GM10266 (cell line): ENCODE measurements around the gene TDRD10.

ENCODE experiments used
- DNase-seq: peaks from one replicate; pipeline ENCODE4 v3.0.0; 2012; ENCODE audit errors: extremely low spot score
- TF ChIP-seq, protein P1 (sequence below): IDR thresholded peaks from 2 replicates; pipeline ENCODE4 v1.5.1; 2012; ENCODE audit warnings: mild to moderate bottlenecking, low read depth; ENCODE audit not compliant: control insufficient read depth, insufficient read depth; ENCODE audit errors: missing control alignments

TDRD10 gene

DNA sequence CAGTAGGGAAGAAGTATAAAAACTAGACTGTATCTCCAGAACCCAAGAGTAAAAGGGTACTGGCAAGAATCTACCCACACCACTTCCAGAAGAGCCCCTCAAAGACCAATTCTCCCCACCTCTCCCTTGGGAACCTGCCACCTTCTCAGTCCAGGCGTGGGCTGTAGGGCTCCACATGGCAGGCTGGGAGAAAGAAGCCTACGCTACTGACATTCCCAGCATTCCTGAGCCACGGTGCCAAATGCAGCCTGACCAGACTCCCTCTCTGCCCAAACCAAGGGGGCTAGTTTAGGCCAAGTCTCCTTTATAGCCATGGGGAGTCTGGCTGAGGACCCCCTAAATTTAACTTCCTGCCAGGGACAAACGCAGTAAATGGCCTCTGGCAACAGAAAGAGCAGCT, 54.4 kb downstream of the TDRD10 start:
- TF ChIP-seq, protein P1, sequence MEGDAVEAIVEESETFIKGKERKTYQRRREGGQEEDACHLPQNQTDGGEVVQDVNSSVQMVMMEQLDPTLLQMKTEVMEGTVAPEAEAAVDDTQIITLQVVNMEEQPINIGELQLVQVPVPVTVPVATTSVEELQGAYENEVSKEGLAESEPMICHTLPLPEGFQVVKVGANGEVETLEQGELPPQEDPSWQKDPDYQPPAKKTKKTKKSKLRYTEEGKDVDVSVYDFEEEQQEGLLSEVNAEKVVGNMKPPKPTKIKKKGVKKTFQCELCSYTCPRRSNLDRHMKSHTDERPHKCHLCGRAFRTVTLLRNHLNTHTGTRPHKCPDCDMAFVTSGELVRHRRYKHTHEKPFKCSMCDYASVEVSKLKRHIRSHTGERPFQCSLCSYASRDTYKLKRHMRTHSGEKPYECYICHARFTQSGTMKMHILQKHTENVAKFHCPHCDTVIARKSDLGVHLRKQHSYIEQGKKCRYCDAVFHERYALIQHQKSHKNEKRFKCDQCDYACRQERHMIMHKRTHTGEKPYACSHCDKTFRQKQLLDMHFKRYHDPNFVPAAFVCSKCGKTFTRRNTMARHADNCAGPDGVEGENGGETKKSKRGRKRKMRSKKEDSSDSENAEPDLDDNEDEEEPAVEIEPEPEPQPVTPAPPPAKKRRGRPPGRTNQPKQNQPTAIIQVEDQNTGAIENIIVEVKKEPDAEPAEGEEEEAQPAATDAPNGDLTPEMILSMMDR = no peak

GRCh38 chr1:154557248-154557938, 55.4 kb downstream of the TDRD10 start:
- TF ChIP-seq, protein P1 = no peak
- DNase-seq = no peak

More for the DNA sequence above, 54.4 kb downstream of the TDRD10 start:
- DNase-seq = no peak

- no peak for DNase-seq
- TF ChIP-seq, protein P1 = no peak
Observed at GRCh38 chr1:154557939-154558719, 56.1 kb downstream of the TDRD10 start, which contains the start of gene UBE2Q1. Gene UBE2Q1, minus strand, starts transcription at chr1:154558662. Its CDS starts 109 bp downstream, at chr1:154558553.

DNA sequence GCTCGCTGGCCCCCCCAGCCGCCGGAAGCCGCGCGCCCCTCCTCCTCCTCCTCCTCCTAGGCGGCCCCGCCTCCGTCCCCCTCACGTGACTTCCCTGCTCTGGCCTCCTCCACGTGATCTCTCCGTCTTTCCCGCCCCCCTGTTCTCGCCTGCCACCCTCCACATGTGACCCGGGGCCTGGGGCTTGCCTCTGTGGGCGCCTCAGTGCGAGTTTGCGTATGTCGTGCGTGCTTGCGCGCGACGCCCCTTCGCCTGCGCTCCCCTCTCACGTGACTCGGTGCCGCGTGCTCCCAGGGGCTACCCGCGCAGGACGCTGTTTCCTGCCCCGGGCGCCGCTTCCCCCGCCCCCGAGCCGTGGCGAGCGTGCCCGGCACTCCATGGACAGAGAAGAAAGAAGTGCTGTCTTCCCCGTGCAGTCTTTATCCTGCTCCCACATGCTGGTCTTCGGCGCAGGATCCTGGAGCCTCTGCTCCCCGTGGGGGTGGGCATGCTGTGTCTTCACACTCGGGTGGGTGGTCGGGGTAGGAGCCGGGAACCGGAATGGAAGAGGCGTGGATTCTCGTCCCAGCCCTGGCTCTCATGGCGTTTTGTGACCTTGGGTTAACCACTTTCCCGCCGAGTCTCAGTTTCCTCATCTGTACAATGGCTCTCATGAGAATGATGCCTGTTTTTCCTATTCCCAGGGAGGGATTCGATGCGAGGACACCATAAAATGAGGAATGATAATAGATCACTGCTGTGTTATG, 56.9 kb downstream of the TDRD10 start:
- DNase-seq = peak; percentile 99
- TF ChIP-seq, protein P1 = no peak

DNA sequence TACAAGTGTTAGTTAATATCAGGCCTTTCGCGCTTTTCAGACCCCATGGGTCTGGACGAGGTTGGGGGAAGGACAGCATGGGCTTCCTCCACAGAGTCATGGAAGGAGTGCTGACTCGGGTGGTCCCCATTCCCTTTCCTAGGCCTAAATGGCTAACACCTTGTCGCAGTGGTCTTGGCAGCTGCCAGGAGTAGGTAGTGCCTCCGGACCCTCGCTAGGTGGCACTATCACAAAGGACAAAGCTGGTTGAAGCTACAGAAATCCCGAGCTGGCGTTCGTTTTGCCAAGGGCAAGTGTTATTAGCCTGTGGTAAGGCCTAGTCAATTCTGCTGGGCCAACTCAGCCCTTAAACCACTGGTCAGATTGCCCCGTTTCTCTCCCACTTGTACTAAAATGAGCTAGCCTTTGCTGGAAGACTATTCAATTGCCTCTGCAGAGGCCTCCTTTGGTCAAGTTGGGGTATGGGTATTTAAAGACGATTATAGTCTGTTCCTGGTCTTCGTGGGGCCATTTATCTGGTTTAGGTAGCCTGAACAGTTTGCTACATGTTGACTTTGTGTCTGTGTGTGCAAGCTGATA, 57.5 kb downstream of the TDRD10 start:
- TF ChIP-seq, protein P1 = peak; percentile 99
- peak; percentile 84 for DNase-seq

GRCh38 chr1:154565876-154566275, 63.9 kb downstream of the TDRD10 start:
- TF ChIP-seq, protein P1 = no peak
- DNase-seq = no peak
